ENCODE data around the gene C20orf202.

The C20orf202 gene

DNA sequence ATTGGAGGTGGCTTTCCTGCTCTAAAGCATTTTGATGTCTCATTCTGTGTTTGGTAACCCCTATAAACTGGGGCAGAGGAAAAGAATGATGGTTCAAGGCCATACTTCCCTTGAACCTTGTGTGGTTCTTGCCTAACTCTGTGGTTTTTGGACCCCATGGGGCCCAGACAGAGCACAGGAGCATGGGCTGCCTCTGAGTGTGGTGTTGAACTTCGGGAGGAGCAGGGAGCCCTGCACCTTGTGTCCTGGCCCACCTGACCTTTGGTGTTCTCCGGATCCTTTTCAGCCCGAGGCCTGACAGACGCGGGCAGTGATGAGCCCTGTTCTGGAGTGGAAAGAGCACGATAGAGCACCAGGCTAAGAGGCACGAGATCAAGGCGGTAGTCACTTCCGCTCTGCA lies 37.3 kb upstream of the C20orf202 start:
- DNase-seq (ENCODE audit: insufficient read length, low spot score) (no peak), FAIRE-seq (no peak)
- TF ChIP-seq POLR2AphosphoS5 (IDR thresholded peaks at IDR 0.05; ENCODE audit: low read depth, low read length) = no peak
- no peak for TF ChIP-seq SPI1 (IDR thresholded peaks at IDR 0.05; ENCODE audit: low read depth, low read length)
- no peak for TF ChIP-seq PAX5 (IDR thresholded peaks at IDR 0.05; ENCODE audit: insufficient read depth, low read length, severe bottlenecking)
- TF ChIP-seq TAF1 (IDR thresholded peaks at IDR 0.05; ENCODE audit: low read depth, low read length) = no peak
- TF ChIP-seq POU2F2 (IDR thresholded peaks at IDR 0.05; ENCODE audit: low read depth, low read length) = no peak
- TF ChIP-seq POLR2A (IDR thresholded peaks at IDR 0.05; ENCODE audit: low read depth, low read length) = no peak

DNA sequence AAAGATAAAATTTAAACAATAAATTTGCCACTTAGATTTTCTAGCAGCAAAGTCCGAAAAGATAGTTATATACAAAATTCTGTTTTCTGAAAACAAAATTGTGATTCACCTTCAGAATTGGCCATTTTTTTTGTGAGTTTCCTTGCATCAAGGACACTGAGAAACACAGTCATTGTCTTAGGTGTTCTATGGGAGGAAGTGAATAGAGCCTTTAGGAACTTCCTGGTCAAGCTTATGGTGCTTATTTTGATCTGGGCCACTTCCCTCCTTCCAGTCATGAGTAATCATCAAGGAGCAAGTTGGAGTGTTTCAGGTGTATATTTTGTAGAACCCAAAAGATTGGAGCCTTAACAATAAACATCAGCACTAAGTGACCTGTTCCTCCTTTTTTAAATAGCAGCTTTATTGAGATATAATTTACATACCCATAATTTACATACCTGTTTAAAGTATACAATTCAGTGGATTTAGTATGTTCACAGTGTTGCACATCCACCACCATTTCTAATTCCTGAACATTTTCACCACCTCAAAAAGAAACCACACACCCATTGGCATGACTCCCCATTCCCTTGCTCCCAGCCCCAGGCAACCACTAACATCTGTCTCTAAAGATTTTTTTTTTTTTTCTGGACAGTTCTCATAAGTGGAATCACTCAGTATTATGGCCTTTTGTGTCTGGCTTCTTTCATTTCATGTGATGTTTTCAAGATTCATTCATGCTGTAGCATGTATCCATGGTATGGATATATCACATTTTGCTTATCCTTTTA lies 36.1 kb upstream of the C20orf202 start:
- TF ChIP-seq SPI1 (IDR thresholded peaks at IDR 0.05; ENCODE audit: low read depth, low read length) (no peak), POU2F2 (IDR thresholded peaks at IDR 0.05; ENCODE audit: low read depth, low read length) (no peak), POLR2AphosphoS5 (IDR thresholded peaks at IDR 0.05; ENCODE audit: low read depth, low read length) (no peak), POLR2A (IDR thresholded peaks at IDR 0.05; ENCODE audit: low read depth, low read length) (no peak), TAF1 (IDR thresholded peaks at IDR 0.05; ENCODE audit: low read depth, low read length) (no peak), PAX5 (IDR thresholded peaks at IDR 0.05; ENCODE audit: insufficient read depth, low read length, severe bottlenecking) (no peak)
- DNase-seq (ENCODE audit: insufficient read length, low spot score) (no peak), FAIRE-seq (no peak)

GRCh38 chr20:1169224-1169623 lies 34.0 kb upstream of the C20orf202 start:
- FAIRE-seq = no peak
- TF ChIP-seq POLR2A (IDR thresholded peaks at IDR 0.05; ENCODE audit: low read depth, low read length) = no peak
- TF ChIP-seq PAX5 (IDR thresholded peaks at IDR 0.05; ENCODE audit: insufficient read depth, low read length, severe bottlenecking) = no peak
- TF ChIP-seq SPI1 (IDR thresholded peaks at IDR 0.05; ENCODE audit: low read depth, low read length) = no peak
- TF ChIP-seq POU2F2 (IDR thresholded peaks at IDR 0.05; ENCODE audit: low read depth, low read length) = no peak
- TF ChIP-seq TAF1 (IDR thresholded peaks at IDR 0.05; ENCODE audit: low read depth, low read length) = no peak
- no peak for TF ChIP-seq POLR2AphosphoS5 (IDR thresholded peaks at IDR 0.05; ENCODE audit: low read depth, low read length)
- no peak for DNase-seq (ENCODE audit: insufficient read length, low spot score)

- no peak for FAIRE-seq
- no peak for DNase-seq (ENCODE audit: insufficient read length, low spot score)
- TF ChIP-seq TAF1 (IDR thresholded peaks at IDR 0.05; ENCODE audit: low read depth, low read length) = no peak
- TF ChIP-seq SPI1 (IDR thresholded peaks at IDR 0.05; ENCODE audit: low read depth, low read length) = no peak
- no peak for TF ChIP-seq POLR2AphosphoS5 (IDR thresholded peaks at IDR 0.05; ENCODE audit: low read depth, low read length)
- TF ChIP-seq POLR2A (IDR thresholded peaks at IDR 0.05; ENCODE audit: low read depth, low read length) = no peak
- no peak for TF ChIP-seq PAX5 (IDR thresholded peaks at IDR 0.05; ENCODE audit: insufficient read depth, low read length, severe bottlenecking)
- no peak for TF ChIP-seq POU2F2 (IDR thresholded peaks at IDR 0.05; ENCODE audit: low read depth, low read length)
Observed at GRCh38 chr20:1171461-1172093, 31.7 kb upstream of the C20orf202 start.

- FAIRE-seq = no peak
- DNase-seq (ENCODE audit: insufficient read length, low spot score) = no peak
- TF ChIP-seq TAF1 (IDR thresholded peaks at IDR 0.05; ENCODE audit: low read depth, low read length) (no peak), POLR2A (IDR thresholded peaks at IDR 0.05; ENCODE audit: low read depth, low read length) (no peak), PAX5 (IDR thresholded peaks at IDR 0.05; ENCODE audit: insufficient read depth, low read length, severe bottlenecking) (no peak), POLR2AphosphoS5 (IDR thresholded peaks at IDR 0.05; ENCODE audit: low read depth, low read length) (no peak)
Observed at GRCh38 chr20:1173698-1174097, 29.6 kb upstream of the C20orf202 start.

DNA sequence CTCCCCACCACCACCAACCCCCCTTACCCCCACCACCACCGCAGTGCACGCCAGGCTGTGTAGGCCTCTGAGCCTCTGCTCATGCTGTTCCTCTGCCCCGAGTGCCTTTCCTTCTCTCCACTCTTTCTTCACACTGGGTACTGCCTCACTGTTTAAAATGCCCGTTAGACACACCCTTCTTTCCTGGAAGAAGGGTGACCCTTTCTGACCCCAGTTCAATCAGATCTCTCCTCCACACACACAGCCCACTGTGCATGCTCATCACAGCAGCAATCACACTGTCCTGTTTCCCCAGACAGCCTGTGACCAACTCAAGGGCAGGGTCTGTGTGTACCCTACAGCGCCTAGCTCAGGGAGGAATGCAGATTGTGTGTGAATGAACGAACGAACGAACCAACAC lies 28.5 kb upstream of the C20orf202 start:
- DNase-seq (ENCODE audit: insufficient read length, low spot score) (no peak), FAIRE-seq (no peak)
- TF ChIP-seq PAX5 (IDR thresholded peaks at IDR 0.05; ENCODE audit: insufficient read depth, low read length, severe bottlenecking) (no peak), POLR2A (IDR thresholded peaks at IDR 0.05; ENCODE audit: low read depth, low read length) (no peak), TAF1 (IDR thresholded peaks at IDR 0.05; ENCODE audit: low read depth, low read length) (no peak), POLR2AphosphoS5 (IDR thresholded peaks at IDR 0.05; ENCODE audit: low read depth, low read length) (no peak)

GRCh38 chr20:1177680-1178079 lies 25.6 kb upstream of the C20orf202 start:
- FAIRE-seq (no peak), DNase-seq (ENCODE audit: insufficient read length, low spot score) (no peak)
- TF ChIP-seq POLR2AphosphoS5 (IDR thresholded peaks at IDR 0.05; ENCODE audit: low read depth, low read length) (no peak), PAX5 (IDR thresholded peaks at IDR 0.05; ENCODE audit: insufficient read depth, low read length, severe bottlenecking) (no peak)

- no peak for TF ChIP-seq TAF1 (IDR thresholded peaks at IDR 0.05; ENCODE audit: low read depth, low read length)
- TF ChIP-seq POLR2A (IDR thresholded peaks at IDR 0.05; ENCODE audit: low read depth, low read length) = no peak
- no peak for TF ChIP-seq POU2F2 (IDR thresholded peaks at IDR 0.05; ENCODE audit: low read depth, low read length)
- no peak for TF ChIP-seq POLR2AphosphoS5 (IDR thresholded peaks at IDR 0.05; ENCODE audit: low read depth, low read length)
- TF ChIP-seq SPI1 (IDR thresholded peaks at IDR 0.05; ENCODE audit: low read depth, low read length) = no peak
- TF ChIP-seq PAX5 (IDR thresholded peaks at IDR 0.05; ENCODE audit: insufficient read depth, low read length, severe bottlenecking) = no peak
- DNase-seq (ENCODE audit: insufficient read length, low spot score) (no peak), FAIRE-seq (no peak)
Observed at GRCh38 chr20:1178103-1178502, 25.2 kb upstream of the C20orf202 start.

GRCh38 chr20:1178623-1179022 lies 24.6 kb upstream of the C20orf202 start:
- DNase-seq (ENCODE audit: insufficient read length, low spot score) (no peak), FAIRE-seq (no peak)
- TF ChIP-seq POLR2A (IDR thresholded peaks at IDR 0.05; ENCODE audit: low read depth, low read length) = no peak
- no peak for TF ChIP-seq SPI1 (IDR thresholded peaks at IDR 0.05; ENCODE audit: low read depth, low read length)
- no peak for TF ChIP-seq PAX5 (IDR thresholded peaks at IDR 0.05; ENCODE audit: insufficient read depth, low read length, severe bottlenecking)
- TF ChIP-seq POU2F2 (IDR thresholded peaks at IDR 0.05; ENCODE audit: low read depth, low read length) = no peak
- no peak for TF ChIP-seq POLR2AphosphoS5 (IDR thresholded peaks at IDR 0.05; ENCODE audit: low read depth, low read length)
- no peak for TF ChIP-seq TAF1 (IDR thresholded peaks at IDR 0.05; ENCODE audit: low read depth, low read length)

DNA sequence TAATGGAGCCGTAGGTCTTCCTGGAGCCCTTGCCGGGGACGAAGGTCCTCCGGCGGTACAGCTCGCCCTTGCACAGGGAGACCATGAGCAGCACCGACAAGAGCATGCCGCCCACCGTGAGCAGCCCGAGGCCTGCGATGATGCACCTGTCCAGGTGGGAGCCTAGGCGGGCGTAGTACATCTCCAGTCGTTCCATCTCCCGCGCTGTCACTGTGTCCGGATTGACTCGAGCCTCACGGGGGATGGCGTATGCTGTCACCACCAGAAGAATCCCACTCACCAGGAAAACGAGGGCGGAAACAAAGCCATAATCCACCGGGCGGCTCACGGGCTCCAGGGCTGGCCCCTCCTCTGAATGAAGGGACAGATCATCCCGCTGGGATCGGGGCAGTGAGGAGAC lies 22.3 kb upstream of the C20orf202 start:
- FAIRE-seq (no peak), DNase-seq (ENCODE audit: insufficient read length, low spot score) (no peak)
- TF ChIP-seq POLR2AphosphoS5 (IDR thresholded peaks at IDR 0.05; ENCODE audit: low read depth, low read length) = no peak
